ENCODE results near the gene SBNO1.

DNA sequence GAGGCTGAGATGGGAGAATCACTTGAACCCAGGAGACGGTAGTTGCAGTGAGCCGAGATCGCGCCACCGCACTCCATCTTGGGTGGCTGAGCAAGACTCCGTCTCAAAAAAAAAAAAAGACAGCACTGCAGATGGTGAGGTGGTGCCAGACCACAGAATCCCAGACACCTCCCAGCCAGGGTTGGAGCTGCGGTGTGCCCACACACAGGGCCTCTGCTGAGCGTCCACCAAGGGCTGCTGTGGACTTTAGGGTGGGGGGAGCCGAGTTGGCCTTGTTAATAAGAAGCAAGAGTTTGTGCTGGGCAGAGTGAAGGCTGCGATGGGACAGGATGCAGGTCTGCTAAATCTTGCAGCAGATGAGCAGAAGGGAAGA is 33.5 kb upstream of the SBNO1 start:
- TF ChIP-seq GATA3 (IDR thresholded peaks at IDR 0.05; ENCODE audit: low read depth, low read length) (no peak), GATA2 (IDR thresholded peaks at IDR 0.05; ENCODE audit: low read depth, low read length) (no peak)

All from SH-SY5Y (cell line).